Activated T-cell treated with anti-CD3 and anti-CD28 coated beads, Interleukin-2, amount 50 U/mL, for 4 hours (primary cell): Measurements from ENCODE around the gene LMOD1. TPM values are rescaled to one million over a fixed set of nuclear protein-coding genes. Genes with fewer than 3 reads are reported as not detected.
"Not testable (repeated sequence)": the region's sequence is repeated elsewhere in the genome, so short reads cannot be mapped to it uniquely, and the experiment has no call there.

Experiments used
- ATAC-seq, 2 donors: fragments of 200-7000 bp; cut with Tn5 transposase; one replicate each; pipeline ENCODE4 v1.10.0; 2021
- DNase-seq: peaks from one replicate; pipeline ENCODE4 v3.0.0-alpha.2; 2020
- H3K27me3 Mint-ChIP-seq: one replicate; pipeline ENCODE4 v1.8.0; 2021; ENCODE audit warnings: low read depth, mixed read lengths
- H3K36me3 Mint-ChIP-seq: one replicate; pipeline ENCODE4 v1.8.0; 2022; ENCODE audit warnings: mixed read lengths; ENCODE audit not compliant: insufficient read depth
- H3K4me1 Mint-ChIP-seq: one replicate; pipeline ENCODE4 v1.8.0; 2021; ENCODE audit warnings: low read depth, mixed read lengths
- H3K4me3 Mint-ChIP-seq: one replicate; pipeline ENCODE4 v1.8.0; 2021; ENCODE audit warnings: mild to moderate bottlenecking, moderate library complexity, mixed read lengths
- H3K9me3 Mint-ChIP-seq: one replicate; pipeline ENCODE4 v1.8.0; 2021; ENCODE audit warnings: mixed read lengths
- total RNA-seq, 3 donors: library from RNA; stranded (reverse); gene quantifications; one replicate each; pipeline ENCODE4 v1.2.1, GENCODE V29; 2021

The LMOD1 gene
- total RNA-seq, 3 donors from 2014 or later: 0.08 to 0.14 TPM; not detected in 1

- Mint-ChIP-seq H3K4me1 (no peaks in the 10 kb centered on the region), H3K36me3 (no peaks in the 10 kb centered on the region), H3K27me3 (peaks cover 4% of the 10 kb centered on the region), H3K9me3 (no peaks in the 10 kb centered on the region), H3K4me3 (no peak overlapping the region)
- DNase-seq (no peak), ATAC-seq (no peak)
Measured at GRCh38 chr1:201914456-201915235, 31.7 kb downstream of the LMOD1 start.

DNA sequence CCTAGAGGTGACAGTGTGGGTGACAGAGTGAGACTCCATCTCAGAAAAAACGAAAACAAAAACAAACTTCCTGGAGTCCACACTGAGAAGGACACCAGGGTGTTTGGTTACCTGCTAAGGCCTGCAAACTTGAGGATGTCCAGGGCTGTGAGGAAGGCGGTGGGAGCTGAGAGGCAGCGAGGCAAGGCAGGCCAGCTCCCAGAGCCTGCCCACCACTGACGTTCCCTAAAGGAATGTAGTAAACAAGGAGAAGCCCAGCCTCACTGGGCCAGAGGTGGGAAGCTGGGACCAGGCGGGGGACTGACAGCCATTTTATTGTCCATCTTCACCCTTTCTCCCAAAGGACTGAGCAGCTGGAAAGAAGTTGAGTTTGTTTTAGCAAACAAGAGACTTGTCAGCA lies 33.5 kb downstream of the LMOD1 start:
- no peaks in the 10 kb centered on the region for H3K4me1 Mint-ChIP-seq
- H3K9me3 Mint-ChIP-seq: no peaks in the 10 kb centered on the region
- no peak for ATAC-seq

GRCh38 chr1:201911826-201912571 lies 34.3 kb downstream of the LMOD1 start:
- ATAC-seq: no peak
- no peak overlapping the region for H3K4me3 Mint-ChIP-seq
- no peaks in the 10 kb centered on the region for H3K9me3 Mint-ChIP-seq
- no peak for DNase-seq
- H3K36me3 Mint-ChIP-seq: no peaks in the 10 kb centered on the region
- H3K4me1 Mint-ChIP-seq: no peaks in the 10 kb centered on the region
- H3K27me3 Mint-ChIP-seq: peaks cover 4% of the 10 kb centered on the region

More for the DNA sequence above, 33.5 kb downstream of the LMOD1 start:
- no peak for DNase-seq
- no peaks in the 10 kb centered on the region for H3K36me3 Mint-ChIP-seq
- H3K4me3 Mint-ChIP-seq: no peak overlapping the region
- peaks cover 4% of the 10 kb centered on the region for H3K27me3 Mint-ChIP-seq

DNA sequence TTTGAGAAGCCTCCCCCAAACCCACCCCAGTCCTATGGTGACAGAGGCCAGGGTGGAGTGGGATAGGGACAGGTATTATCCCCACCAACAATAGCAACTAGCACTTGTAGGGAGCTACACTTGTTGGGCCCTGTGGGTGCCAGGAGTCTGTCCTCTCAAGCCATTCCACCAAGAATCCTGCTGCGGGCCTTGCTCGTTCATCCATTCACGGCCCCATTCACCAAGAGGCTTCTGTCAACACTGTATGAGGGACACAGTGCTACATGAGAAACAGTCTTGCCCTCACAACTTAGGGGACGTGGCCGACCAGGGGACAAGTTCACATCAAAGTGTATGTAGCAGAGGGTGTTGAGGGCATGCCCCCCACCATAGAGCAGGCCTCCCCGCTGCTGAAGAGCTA lies 38.7 kb downstream of the LMOD1 start:
- no peaks in the 10 kb centered on the region for H3K36me3 Mint-ChIP-seq
- H3K9me3 Mint-ChIP-seq: no peaks in the 10 kb centered on the region
- ATAC-seq (no peak), DNase-seq (no peak)
- H3K4me3 Mint-ChIP-seq: no peak overlapping the region
- no peaks in the 10 kb centered on the region for H3K27me3 Mint-ChIP-seq
- peaks cover 2% of the 10 kb centered on the region for H3K4me1 Mint-ChIP-seq

DNA sequence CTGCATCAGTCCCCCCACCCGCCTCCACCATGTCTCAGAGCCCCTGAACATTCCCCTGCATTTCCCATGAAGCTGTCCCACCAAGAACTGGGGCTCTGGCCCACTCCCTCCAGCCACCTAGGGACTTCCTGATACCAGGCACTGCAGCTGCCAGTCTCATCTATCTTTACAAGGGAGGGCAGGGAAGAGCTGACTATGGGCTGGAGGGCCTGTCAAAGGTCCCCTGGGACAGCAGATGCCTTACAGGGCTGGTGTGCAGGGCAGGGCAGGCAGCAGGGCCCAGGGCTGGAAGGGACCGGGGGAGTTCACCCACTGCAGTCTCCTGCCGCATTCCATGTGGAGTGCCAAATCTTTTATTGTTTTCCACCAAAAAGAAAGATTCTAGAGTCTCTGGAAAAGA lies 40.0 kb downstream of the LMOD1 start:
- H3K9me3 Mint-ChIP-seq: no peaks in the 10 kb centered on the region
- no peaks in the 10 kb centered on the region for H3K27me3 Mint-ChIP-seq
- DNase-seq: no peak
- H3K4me1 Mint-ChIP-seq: peaks cover 2% of the 10 kb centered on the region
- no peaks in the 10 kb centered on the region for H3K36me3 Mint-ChIP-seq
- ATAC-seq: no peak
- no peak overlapping the region for H3K4me3 Mint-ChIP-seq

- no peaks in the 10 kb centered on the region for H3K9me3 Mint-ChIP-seq
- no peak overlapping the region for H3K4me3 Mint-ChIP-seq
- H3K36me3 Mint-ChIP-seq: no peaks in the 10 kb centered on the region
- no peaks in the 10 kb centered on the region for H3K27me3 Mint-ChIP-seq
- ATAC-seq (no peak), DNase-seq (no peak)
- H3K4me1 Mint-ChIP-seq: peaks cover 2% of the 10 kb centered on the region
Measured at GRCh38 chr1:201905234-201905890, 41.0 kb downstream of the LMOD1 start.

DNA sequence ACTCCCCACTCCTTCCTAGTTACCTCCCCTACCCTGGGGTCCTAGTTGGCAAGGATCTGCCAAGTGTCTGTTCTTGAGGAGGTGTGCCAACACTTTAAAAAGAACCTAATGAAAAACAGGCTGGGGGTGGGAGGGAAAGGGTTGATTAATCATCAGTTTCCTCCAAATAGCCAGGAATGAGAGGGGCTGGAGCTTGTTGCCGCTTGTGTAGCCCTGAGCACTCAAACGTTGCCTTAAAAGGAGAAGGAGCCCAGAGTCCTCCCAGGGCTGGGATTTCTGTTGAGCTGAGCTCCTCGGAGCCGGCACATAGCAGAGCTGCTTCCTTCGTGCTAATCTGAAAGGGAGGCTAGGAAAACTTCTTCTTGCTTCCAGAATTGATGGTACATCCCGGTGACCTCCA lies 41.8 kb downstream of the LMOD1 start:
- ATAC-seq: no peak
- peaks cover 3% of the 10 kb centered on the region for H3K27me3 Mint-ChIP-seq
- no peaks in the 10 kb centered on the region for H3K9me3 Mint-ChIP-seq
- H3K36me3 Mint-ChIP-seq: no peaks in the 10 kb centered on the region
- H3K4me1 Mint-ChIP-seq: peaks cover 2% of the 10 kb centered on the region
- no peak for DNase-seq
- no peak overlapping the region for H3K4me3 Mint-ChIP-seq

GRCh38 chr1:201903135-201903534 lies 43.2 kb downstream of the LMOD1 start:
- no peak for DNase-seq
- H3K4me1 Mint-ChIP-seq: peaks cover 2% of the 10 kb centered on the region
- no peak overlapping the region for H3K4me3 Mint-ChIP-seq
- peaks cover 3% of the 10 kb centered on the region for H3K27me3 Mint-ChIP-seq
- H3K9me3 Mint-ChIP-seq: no peaks in the 10 kb centered on the region
- no peaks in the 10 kb centered on the region for H3K36me3 Mint-ChIP-seq
- no peak for ATAC-seq

GRCh38 chr1:201902198-201902597 lies 44.1 kb downstream of the LMOD1 start:
- DNase-seq (no peak), ATAC-seq (no peak)
- no peaks in the 10 kb centered on the region for H3K9me3 Mint-ChIP-seq
- H3K36me3 Mint-ChIP-seq: no peaks in the 10 kb centered on the region
- H3K4me1 Mint-ChIP-seq: peaks cover 2% of the 10 kb centered on the region
- H3K27me3 Mint-ChIP-seq: peaks cover 3% of the 10 kb centered on the region
- H3K4me3 Mint-ChIP-seq: no peak overlapping the region

GRCh38 chr1:201901036-201901435 lies 45.3 kb downstream of the LMOD1 start:
- not testable (repeated sequence) for H3K4me1 Mint-ChIP-seq, DNase-seq, H3K27me3 Mint-ChIP-seq, ATAC-seq, H3K36me3 Mint-ChIP-seq, H3K9me3 Mint-ChIP-seq, H3K4me3 Mint-ChIP-seq

DNA sequence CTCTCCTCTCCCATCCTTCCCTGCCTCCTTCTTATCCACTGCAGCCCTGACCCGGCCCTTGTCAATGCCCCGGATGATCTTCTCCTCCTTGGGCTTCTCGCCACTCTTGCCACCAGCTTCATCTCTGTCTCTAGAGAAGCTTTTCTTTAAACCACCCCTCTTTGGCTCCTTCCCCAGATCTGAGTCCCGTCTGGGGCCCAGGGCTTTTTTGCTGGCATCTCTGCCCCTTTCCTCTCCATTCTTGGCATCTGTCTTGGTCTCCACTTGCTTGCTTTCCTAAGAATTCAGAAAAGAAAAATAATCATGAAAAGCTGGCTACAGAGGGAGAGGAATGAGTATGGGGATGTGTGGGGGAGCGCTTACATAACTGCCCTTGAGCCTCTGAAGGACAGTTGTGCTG lies 45.9 kb downstream of the LMOD1 start:
- H3K9me3 Mint-ChIP-seq: no peaks in the 10 kb centered on the region
- DNase-seq: no peak
- H3K4me3 Mint-ChIP-seq: no peak overlapping the region
- ATAC-seq: no peak
- no peaks in the 10 kb centered on the region for H3K36me3 Mint-ChIP-seq
- peaks cover 3% of the 10 kb centered on the region for H3K27me3 Mint-ChIP-seq
- peaks cover 7% of the 10 kb centered on the region for H3K4me1 Mint-ChIP-seq

- no peak for DNase-seq
- ATAC-seq: no peak
- H3K27me3 Mint-ChIP-seq: peaks cover 3% of the 10 kb centered on the region
- no peaks in the 10 kb centered on the region for H3K36me3 Mint-ChIP-seq
- H3K4me3 Mint-ChIP-seq: no peak overlapping the region
- no peaks in the 10 kb centered on the region for H3K9me3 Mint-ChIP-seq
- peaks cover 5% of the 10 kb centered on the region for H3K4me1 Mint-ChIP-seq
Measured at GRCh38 chr1:201899683-201900429, 46.5 kb downstream of the LMOD1 start.

- Mint-ChIP-seq H3K36me3 (no peaks in the 10 kb centered on the region), H3K4me1 (peaks cover 5% of the 10 kb centered on the region), H3K4me3 (no peak overlapping the region), H3K9me3 (no peaks in the 10 kb centered on the region), H3K27me3 (peaks cover 7% of the 10 kb centered on the region)
- DNase-seq (no peak), ATAC-seq (no peak)
Measured at GRCh38 chr1:201898992-201899391, 47.4 kb downstream of the LMOD1 start.

- ATAC-seq: no peak
Measured at GRCh38 chr1:201898240-201898894, 48.0 kb downstream of the LMOD1 start.

More at GRCh38 chr1:201898240-201898894, 48.0 kb downstream of the LMOD1 start:
- H3K4me1 Mint-ChIP-seq: peaks cover 5% of the 10 kb centered on the region
- no peaks in the 10 kb centered on the region for H3K36me3 Mint-ChIP-seq
- peaks cover 10% of the 10 kb centered on the region for H3K27me3 Mint-ChIP-seq
- H3K4me3 Mint-ChIP-seq: no peak overlapping the region
- DNase-seq: no peak
- no peaks in the 10 kb centered on the region for H3K9me3 Mint-ChIP-seq
